GM18951 (cell line): ENCODE data around the gene OR4K5.

Experiments
- POLR2A ChIP-seq: IDR thresholded peaks from 4 replicates; pipeline ENCODE4 v1.6.1; 2011; ENCODE audit warnings: mild to moderate bottlenecking; ENCODE audit not compliant: insufficient read length, insufficient read depth; ENCODE audit errors: extremely low read depth
- in situ Hi-C: fragments of 300-500 bp; cut with MboI; formaldehyde crosslinking; loops from one replicate; pipeline ENCODE4 v1.12.0; 2022; ENCODE audit warnings: low sequenced_read_pairs, mixed read lengths, inconsistent platforms; ENCODE audit not compliant: unreplicated experiment

OR4K5 gene, protein sequence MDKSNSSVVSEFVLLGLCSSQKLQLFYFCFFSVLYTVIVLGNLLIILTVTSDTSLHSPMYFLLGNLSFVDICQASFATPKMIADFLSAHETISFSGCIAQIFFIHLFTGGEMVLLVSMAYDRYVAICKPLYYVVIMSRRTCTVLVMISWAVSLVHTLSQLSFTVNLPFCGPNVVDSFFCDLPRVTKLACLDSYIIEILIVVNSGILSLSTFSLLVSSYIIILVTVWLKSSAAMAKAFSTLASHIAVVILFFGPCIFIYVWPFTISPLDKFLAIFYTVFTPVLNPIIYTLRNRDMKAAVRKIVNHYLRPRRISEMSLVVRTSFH

DNA sequence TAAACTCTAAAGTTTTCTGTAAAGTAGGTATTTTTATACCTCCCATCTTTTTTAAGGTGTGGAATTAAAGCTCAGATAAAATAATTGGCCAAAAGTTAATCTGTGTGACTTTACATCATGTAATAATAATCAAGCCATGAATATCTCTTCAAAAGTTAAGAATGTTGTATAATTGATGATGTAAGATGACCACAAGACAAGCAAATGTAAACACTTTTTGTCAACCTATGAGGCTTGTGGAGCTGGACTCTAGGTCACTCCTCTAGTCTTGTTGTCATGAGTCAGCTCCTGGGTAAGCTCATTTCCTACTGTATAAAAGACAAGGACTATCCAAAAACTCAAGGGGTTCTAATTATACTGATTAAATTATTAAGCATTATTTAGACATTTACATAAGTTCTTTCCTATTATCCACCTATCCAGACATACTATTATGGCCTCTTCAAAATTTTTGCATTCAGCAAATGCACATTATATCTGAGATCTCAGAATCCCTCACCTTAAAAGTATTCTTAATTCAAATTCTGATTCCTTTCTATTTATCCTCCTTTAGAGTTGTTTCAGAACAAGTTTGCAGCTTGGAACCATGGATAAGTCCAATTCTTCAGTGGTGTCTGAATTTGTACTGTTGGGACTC is at the start of gene OR4K5:
TSS of gene OR4K5 (plus strand) at position 587 of the 637 bp plus-strand sequence. CDS start at position 587, 0 bp downstream.
- no peak for TF ChIP-seq POLR2A
- in situ Hi-C loops, result no loop called here

DNA sequence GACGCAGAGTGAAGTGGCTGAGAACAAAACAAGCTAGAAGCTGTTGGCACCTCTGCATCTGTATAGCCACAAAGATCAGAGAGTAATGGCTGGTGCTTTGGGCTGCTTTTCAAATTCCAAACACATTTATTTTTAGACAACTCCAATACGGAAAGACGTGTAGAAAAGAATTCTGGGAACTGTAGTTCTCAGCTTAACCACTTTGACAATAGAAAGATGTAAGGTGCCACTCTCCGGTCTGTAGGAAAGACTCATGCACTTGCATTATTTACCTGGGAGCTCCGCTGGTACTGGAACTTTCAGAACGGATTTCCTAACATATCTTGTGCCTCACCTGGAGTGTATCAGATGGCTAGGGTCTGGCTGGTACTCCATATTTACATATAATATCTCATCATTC is 47.2 kb upstream of the OR4K5 start:
- TF ChIP-seq POLR2A, result no peak
- in situ Hi-C loops, result no loop called here

DNA sequence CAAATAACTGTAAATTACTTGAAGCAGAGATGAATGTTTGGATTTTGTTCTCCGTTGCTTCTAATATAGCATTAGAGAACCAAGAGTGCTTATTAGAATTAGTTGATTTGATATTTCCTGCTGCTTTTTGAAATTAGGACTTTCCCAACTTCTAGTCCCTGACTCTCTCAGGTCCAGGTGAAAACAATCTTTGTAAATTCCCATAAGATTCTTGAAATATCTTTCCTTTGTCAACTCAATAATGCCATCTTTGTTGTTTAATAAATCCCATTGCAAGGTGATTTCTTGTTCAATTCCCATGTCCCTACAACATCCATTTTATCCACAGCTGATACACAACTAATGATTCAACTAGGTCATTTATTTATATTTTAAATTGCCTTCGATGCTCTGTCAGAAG is 45.6 kb upstream of the OR4K5 start, which contains the start of gene OR4K2:
TSS of gene OR4K2 (plus strand) at position 301 of the 400 bp plus-strand sequence. CDS start 1,126 bp downstream, outside the sequence.
- in situ Hi-C loops, result no loop called here
- no peak for TF ChIP-seq POLR2A

DNA sequence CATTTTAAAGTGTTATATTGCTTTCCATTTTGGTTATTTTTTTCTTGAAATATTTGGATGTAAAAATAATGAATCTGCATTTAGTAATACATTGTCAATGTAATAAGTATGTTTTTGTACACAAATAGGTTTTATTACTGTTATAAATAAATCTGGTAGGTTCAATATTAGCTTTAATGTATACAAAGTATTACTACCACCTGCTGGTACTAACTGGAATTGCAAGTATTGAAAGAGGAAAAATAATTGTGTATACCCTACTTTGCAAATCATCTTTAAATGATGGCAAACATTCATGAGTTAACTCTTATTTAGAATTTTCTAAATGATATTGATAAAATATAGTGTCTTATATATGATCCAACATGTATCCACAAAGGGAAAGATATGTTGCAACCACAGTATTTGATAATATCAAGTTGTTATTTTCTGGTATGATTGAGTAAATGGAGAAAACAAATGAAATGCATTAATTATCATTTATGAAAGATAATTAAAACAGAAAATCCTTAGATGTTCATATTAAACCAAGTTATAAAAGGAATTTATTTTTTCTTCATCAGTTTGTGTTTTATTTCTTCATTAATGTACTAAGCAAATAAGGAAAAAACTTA is 42.3 kb upstream of the OR4K5 start:
- in situ Hi-C loops, result no loop called here

DNA sequence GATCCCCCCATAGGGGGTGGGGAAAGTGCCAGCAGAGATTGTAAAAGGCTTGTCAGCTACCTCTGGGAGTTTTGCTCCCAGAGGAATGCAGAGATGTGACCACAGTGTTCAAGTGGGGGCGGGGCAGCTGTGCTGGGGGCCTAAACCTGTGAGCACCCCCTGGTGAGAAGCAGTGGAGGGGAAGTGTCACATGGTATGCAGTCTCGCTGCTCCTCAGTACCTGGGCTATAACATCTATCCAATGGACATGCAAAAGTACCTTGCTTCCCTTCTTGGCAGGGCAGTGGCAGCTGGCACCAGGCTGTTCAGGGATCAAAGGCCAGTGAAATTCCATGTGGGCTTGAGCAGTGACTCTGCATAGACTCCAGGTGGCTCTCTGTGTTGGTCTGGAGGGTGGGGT is 25.1 kb upstream of the OR4K5 start:
- no peak for TF ChIP-seq POLR2A
- in situ Hi-C loops, result no loop called here

More for the DNA sequence above, 42.3 kb upstream of the OR4K5 start:
- no peak for TF ChIP-seq POLR2A

DNA sequence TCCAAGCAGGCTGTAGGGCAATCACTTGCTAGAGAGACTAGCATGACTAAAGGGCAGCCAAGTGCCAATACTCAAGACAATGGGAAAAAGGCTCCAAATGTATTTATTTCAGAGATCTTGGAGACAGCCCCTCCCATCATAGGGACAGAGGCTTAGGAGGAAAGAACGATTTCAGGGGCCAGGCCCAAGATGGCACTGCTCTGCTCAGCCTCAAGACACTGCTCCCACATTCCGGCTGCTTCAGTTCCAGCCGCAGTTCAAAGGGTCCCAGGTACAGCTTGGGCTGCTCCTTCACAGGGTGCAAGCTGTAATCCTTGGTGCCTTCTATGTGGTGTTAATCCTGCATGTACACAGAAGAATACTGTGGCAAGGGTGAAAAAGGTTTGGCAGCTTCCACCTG is 19.4 kb upstream of the OR4K5 start:
- in situ Hi-C loops, result no loop called here
- no peak for TF ChIP-seq POLR2A

DNA sequence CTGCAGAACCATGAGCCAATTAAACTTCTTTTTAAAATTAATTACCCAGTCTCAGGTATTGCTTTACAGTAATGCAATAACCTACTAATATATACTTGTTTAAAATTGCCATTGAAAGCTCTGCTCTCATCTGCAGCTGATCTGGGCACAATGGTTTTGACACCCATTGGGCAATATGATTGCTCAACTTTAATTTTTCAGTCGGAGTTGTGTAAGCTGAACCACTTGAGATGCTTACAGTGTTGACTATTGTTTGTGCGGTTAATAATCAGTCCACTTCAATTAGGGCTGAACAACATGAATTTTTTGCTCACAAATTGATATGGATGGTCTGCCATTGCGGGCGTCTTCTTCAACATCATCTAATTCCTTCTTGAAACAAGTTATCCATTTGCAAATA is 18.0 kb upstream of the OR4K5 start:
- in situ Hi-C loops, result no loop called here
- TF ChIP-seq POLR2A, result no peak

DNA sequence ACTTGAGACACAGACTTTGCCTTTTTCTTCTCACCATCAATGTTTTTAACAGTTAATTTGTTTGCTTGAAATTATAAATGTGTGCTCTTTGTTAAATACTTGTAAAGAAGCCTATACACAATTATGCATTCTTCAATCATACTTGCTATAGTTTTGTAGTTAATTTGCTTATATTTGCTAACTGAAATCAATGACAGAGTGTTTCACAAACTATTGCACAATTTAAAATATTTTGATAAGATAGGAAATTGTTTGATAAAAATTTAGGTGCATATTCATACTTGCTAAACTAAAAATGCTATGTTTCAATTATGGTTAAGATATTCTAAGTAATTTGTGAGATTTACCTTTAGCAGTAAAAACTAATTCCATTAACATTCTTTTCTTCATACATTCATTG is 13.7 kb upstream of the OR4K5 start:
- in situ Hi-C loops, result no loop called here
- TF ChIP-seq POLR2A, result no peak

DNA sequence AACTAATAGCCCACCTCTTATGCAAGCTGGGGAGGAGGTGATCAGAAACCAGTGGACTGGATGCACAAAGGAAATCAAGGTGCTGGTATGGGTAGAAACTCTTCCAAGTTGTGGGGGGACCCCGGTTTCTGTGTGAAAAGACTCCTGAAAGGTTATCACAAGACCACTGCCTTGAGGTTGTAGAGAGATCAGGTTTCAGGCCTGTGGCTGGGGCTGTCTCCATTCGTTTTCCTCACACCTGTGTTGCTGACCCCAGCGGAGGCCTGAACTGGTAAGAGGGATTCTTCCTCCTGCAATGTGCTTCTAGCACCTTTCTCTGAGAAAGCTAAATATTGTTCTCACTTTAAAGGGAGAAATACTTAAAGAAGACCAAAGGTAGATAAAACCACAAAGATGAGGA is 9.3 kb upstream of the OR4K5 start:
- in situ Hi-C loops, result no loop called here
- TF ChIP-seq POLR2A, result no peak

DNA sequence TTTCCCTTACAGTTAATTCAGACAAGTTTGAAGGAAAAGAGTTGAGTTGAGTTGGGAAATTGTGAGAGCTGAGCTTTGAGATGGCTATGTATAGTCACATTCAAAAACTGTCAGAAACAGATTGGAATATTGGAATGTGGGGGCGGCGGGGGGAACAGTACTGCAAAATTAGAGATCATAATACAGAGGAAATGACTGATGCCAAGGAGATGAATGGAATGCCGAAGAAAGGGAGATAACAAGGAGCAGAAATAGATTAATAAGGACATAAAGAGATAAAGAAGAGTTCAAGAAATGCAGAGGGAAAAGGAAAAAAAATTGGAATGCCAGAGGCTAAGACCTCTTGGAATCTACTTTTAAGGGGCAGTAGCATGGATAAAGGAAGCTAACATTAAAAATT is 3.2 kb upstream of the OR4K5 start:
- TF ChIP-seq POLR2A, result no peak
- in situ Hi-C loops, result no loop called here

DNA sequence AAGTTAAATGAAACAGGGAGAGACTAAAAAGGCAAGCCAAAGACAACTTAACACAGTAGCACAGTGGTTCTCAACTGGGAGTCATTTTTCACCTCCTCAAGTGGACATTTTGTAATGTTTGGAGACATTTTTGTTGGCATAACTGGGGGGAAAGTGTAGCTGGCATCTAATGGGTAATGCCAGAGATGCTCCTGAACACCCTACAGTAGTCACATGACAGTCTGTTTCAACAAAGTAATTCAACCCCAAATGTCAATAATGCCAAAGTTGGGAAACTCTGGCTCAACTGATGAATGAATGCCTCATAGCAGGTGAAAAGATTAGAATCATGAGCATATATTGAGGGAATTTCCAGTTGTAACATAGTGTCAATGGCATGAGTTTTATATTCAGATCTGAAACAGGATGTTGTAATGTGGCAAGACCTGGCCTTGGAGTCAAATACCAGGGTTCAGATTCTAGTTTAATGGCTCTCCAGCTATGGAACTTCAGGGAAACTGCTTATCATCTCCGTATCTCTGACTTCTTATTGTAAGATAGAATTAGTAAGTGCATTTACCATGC is 2.4 kb upstream of the OR4K5 start:
- TF ChIP-seq POLR2A, result no peak
- in situ Hi-C loops, result no loop called here

DNA sequence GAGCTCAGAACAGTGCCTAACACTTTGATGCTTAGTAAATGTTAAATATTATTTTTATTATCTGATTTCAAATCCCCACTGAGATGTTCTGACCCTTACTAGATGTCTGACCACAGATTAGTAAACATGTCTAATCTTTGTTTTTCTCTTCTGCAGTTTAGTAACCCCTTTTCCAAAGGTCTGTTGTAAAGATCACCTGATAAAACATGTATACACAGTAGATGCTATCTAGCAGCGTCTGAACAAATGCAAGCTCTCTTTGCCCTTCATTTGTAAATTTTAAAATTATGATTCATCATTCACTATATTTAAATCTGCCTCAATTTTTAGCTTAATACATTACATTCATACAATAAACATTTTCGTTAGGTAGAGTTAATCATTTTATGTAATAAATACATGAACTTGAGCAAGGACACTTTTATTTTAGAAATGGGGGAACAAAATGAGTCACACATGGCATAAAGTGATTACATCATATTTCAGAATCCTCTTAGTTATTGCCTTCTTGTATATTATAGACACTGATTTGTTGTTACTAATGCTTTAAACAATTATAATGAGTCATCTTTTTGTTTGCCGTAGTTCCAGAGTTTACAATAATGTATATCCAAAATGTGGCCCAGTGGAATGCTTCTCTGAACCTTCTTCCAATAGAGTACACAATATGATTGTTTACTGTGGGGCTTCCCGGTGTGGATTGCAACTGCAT is 1.7 kb upstream of the OR4K5 start:
- in situ Hi-C loops, result no loop called here
- no peak for TF ChIP-seq POLR2A

DNA sequence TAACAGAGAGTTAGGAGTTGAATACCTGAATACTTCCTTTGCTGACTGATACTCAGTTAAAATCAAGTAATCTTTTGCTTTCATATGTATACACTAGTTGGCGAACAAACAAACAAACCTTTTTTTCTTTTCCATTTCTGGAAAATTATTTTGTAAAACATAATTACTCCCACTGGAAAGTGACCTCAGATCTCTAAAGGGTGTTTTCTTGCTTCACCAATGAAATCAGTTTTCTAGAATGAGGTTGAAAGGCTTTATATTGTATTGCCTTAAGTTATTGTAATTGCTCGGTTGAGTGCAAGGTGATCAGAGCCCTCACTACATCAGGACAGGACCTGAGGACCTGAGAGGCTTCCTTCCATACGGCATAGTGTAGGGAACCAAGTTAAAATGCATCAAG is 10.2 kb downstream of the OR4K5 start, which contains the start of gene OR4K1:
TSS of gene OR4K1 (plus strand) at position 301 of the 400 bp plus-strand sequence. CDS start 4,750 bp downstream, outside the sequence.
- no peak for TF ChIP-seq POLR2A
- in situ Hi-C loops, result no loop called here

DNA sequence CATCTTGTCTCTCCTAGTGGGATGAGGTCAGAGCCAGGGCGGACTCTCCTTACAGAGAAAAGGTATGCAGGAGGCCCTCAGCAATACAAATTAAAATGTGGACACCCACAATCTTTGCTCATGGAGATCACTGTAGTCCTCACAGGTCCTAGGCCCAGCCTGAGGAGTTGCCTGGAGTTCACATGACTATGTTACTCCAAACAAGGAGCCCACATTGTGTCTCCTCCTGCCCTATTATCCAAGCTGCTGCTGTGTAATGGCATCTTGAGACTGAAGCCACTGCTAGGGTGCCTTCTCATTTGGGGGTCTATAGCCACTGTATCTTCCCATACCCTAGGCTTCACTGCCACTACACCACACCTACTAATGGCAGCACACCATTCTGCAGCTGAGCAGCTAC is 21.3 kb downstream of the OR4K5 start:
- no peak for TF ChIP-seq POLR2A
- in situ Hi-C loops, result no loop called here
